ENCODE measurements around the gene KRT36.

Gene KRT36

DNA sequence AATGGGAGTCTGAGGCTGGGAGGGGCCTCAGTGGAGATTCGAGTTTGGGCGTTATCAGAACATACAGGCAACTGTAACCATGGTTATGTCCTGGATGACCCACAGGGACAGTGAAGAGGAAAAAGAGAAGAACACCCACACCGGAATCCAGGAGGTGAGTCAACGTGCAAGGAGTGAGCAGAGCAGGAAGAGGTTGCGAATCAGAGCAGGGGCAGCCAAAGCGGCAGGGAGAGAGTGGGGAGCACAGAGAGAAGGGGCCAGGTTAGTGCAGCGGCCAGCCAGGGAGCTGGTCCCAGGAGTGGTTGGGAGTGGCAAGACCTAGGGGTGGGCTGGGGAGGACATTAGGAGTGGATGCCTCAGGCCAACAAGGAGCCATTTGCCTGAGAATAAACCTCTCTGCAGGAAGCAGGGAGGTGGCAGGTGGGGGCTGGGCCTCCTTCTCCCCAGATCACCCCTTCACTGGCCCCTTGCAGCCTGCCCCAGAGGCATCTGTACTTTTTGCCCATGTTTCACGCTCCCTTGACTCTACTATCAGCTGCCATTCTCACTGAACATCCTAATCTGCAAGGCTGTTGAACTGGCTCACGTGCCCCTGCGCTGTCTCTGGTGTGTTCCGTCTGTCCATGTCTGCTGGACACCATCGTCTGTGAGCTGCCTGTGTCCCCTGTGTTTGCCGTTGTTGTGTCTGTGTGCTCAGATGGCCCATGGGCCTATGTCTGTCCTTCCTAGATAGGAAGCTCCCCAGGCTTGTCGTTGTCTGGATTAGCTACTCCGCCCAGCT is 10.6 kb upstream of the KRT36 start:
- DNase-seq: no peak

DNA sequence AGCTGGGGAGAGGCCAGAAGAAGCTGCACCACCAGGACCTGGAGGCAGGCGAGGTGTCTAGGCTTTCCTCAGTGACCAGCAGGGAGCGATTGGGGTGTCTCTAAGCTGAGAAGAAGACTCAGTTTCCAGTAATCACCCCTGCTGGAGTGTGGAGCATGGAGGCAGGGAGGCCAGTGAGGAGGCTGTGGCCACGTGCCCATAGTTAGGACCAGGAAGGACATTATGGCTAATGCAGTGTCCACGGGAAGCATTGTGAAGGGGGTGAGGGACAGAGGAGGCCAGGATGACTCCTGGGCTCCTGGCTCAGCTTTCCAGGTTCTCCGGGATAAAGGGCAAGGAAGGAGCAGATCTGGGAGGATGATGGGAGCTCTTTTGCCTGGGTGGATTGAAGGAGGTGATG is 10.0 kb upstream of the KRT36 start:
- no peak for DNase-seq

DNA sequence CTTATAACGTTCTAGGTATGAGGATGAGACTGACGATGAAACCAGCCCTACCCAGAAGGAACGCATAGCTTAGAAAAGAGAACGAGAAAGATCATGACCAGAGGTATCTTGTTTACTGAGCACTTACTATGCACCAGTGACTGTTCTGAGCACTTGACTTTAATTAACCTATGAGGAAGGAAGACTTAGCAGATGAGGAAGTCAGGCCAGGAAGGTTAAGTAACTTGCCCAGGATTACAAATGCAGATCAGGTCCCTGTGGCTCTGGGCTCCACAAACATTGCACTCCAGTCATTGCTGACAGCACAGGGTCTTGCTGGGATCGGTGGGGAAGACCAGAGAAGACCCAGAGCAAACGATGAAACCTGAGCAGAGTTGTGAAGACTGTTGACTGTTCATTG is 8.6 kb upstream of the KRT36 start:
- DNase-seq: peak; percentile 14

DNA sequence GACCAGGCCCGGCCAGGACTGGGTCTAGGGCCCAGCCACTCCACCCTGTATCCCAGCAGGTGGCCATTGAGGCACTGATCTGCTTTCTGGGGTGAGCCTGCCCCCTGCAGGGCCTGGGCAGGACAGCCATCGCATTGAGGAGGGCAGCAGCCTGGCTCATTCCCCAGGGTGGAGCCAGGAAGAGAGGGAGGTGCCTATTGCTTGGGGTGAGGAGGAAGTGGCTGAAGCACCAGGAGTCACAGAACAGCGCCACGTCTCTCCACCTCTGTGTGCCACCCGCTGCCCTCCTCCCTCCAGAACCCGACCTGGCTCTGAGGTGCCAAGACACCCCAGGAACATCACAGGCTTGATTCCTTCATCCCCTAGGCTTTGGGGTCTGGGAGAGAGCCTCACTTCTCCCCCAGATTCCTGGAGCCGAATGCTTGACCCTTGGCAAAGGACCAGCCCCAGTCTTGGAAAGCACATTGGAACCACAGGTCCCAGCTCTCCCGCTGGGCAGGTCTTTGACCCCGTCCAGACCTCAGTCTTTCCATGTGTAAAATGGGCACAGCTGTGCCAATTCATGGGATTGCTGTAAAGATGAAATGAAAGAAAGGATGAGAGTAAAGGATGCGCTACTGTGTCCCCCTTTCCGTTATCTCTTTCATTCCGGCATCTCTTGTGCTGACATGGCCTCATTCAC is 7.2 kb upstream of the KRT36 start:
- DNase-seq: peak; percentile 77

DNA sequence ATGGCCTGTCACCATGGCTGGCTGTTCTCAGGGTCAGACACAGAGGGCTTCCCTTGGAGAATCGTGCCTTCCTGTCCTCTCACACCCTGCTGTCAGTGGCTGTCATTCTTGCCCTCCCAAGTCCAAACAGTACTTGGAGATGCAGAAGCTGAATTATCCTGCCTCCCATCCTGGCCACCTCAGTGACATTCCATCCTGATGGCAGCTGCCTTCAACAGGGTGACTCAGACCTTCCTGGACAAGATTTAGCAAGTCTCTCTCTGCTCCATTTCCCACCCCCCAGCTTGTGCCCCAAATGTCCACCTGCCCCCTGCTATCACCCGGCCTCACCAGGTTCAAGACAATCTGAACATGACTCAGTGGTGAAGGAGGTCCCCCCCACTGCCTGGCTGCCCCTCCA is 4.8 kb upstream of the KRT36 start:
- DNase-seq: no peak

DNA sequence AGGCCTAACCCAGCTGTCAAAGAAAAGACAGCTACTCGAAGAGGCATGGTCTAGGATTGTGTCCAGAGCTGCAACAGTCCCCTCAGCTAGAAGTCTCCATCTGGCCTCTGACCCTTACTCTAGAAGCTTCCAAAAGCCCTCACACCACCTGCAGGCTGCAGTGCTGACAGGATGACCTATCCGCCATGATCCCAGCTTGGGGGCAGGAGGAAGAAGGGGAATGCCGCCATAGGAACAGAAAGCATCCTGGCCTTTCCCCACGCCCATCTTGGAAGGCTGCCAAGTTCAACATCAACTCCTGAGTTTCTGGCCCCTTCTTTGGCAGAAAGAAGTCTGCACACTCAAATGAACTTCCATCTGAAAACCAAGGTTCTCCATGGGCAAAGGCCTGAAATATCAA is 3.1 kb upstream of the KRT36 start:
- DNase-seq: no peak

DNA sequence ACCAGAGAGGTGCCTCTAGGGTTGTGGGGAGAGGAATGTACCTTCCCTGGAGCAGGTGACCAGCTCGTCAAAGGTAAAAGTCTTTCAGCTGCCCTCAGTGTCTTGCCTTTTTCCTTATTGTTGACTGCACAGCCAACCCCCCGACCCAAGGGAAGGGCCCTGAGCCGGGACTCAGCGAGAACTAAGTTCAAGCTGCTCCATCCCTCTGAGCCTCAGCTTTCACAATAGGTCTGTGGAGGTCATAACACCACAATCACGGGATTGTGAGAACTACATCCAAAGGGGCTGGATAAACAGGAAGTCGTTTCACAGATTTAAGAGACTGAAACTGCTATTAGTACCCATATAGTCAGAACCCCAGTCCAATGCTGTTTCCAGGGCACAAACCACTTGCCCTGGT is 2.6 kb upstream of the KRT36 start:
- no peak for DNase-seq

DNA sequence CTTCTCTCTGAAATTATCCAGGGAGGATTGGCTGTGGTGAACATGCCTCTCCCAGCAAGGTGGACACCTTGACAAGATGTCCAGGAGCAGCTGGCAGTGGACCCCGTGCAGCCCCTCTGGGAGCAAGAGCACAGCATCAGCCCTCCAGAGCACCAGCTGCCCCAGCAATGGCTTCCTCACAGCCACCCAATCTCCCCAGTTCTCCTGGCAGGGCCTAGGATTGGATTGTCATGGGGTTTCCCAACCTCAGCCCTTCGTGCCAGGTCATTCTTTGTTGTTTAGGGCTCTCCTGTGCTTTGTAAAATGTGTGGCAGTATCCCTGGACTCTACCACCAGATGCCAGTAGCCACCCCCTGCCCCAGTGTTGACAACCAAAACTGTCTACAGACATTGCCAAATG is 1.8 kb upstream of the KRT36 start:
- DNase-seq: no peak

DNA sequence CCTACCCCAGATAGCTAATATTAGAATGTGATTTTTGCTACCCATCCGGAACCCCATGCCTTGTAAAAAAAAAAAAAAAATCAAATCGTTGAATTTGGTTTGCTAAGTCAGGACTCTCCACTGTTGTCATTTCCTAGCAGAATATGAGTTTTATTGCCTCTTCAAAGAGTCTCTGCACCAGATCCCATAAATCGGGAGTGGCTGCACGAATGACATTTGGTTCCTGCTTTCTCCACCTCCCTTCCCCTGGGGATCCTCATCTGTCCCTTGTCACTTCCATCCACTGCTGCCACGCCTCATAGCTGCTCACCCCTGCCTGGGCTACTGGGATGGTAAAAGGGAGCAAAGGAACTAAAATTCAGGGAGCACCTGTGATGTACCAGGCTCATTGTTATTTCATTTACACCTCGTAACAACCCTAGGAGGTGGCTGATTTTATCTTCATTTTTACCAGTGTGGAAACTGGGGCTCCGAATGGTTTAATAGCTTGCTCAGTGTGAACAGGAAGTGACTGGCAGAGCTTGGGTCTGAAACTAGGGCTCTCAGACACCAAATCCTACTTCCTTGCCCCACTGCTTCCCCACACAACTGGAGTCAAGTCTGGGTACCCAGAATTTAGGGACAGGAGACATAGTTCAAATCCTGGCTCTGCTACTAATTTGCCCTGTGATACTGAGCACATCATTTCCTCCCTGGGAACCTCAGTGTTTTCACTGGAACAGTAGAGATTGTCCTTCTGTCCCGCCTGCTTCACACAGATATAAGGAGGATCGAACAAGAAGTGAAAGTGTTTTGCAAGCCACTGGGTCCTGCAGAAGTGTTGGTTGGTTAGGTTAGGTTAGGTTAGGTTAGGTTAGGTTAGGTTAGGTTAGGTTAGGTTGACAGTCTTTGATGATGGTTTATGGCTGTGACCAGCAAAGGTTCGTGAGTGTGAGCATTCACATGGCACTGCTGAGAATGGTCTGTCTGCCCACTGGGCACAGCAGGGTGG is 585 bp upstream of the KRT36 start:
- no peak for DNase-seq

DNA sequence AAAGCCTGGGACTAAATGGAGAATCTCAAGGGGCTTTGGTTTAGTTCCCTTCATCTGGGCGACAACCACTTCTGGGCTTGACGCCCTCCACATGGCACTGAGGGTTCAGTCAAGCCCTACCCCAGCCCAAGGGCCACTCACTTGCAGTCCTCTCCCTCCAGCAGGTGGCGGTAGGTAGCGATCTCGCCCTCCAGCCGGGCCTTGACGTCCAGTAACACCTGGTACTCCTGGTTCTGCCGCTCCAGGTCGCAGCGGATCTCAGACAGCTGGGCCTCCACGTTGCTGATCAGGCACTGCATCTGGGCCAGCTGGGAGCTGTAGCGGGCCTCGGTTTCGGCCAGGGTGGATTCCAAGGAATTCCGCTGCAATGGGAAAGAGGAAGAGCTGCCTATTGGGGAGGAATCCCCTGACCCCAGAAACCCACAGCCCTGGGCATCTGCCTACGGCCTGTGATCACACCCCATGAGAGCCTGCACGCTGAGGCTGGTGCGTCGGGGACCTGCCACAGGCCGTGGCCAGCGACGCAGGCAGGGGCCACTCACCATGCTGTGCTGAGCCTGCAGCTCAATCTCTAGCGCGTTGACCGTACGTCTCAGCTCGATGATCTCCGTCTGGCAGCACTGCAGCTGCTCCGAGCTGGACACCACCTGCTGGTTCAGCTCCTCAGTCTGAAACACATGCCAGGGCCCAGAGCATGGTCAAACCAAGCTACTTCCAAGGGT is 2.7 kb downstream of the KRT36 start:
- DNase-seq: no peak

DNA sequence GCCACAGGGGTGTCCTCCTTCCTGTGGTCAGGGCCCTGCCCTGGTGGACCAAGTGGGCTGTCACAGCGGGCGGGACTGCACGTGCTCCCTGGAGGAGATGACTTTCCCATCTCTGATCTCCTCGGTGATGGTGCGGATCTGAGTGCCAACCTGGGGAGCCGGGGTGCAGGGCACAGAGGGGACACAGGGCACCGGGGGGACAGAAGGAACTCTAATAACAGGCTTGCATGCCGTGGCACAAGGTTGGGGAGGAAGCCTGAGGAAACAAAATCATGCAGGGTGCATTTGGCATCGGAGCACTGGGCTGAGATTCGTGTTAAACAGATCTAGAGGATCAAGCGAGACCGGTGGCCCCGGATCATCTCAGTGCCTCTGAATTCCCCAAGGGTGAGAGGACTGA is 3.4 kb downstream of the KRT36 start:
- no peak for DNase-seq

DNA sequence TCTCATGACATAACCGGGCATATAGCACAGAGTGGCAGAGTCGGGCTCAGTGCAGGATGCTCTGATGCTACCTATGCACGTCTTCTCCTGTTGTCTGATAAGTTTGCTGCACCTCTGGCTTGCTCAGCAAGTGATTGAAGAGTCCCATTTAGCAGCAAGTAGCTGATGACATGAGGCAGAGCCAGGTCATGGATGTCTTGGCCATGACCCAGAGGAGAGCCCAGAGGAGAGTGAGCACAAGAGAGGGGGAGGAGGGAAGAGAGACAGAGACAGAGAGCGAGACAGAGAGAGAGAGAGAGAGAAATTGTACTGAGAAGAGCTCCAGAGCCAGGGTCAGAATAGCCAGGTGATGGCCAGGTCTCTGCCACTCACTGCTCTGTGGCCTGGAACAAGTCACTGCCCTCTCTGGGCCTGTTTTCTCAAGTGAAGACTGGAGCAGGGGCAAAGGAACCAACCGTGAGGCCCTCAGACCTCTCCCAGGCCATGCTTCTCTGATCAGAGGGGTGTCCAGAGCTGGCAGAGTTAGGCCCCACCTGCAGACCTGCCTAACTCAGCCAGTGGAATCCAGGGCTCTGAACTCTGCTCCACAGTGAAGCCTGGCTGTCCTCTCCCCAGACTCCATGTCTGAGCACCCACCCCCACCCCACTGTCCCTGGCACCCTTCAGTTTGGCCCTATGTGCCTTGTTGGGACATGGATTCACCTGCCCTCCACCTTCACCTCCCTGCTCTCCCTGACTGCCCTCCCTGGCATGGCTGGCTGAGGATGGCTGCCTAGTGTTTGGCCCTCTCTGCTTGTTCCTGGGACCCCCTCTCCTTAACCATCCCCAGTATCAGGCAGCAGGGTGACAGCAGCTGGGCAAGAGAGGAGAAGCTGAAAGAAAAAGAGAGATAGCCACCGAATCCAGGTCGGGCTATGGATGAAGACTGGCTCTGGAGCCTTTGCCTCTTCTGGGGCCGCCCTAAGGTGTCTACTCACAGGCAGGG is 4.5 kb downstream of the KRT36 start:
- DNase-seq: no peak

DNA sequence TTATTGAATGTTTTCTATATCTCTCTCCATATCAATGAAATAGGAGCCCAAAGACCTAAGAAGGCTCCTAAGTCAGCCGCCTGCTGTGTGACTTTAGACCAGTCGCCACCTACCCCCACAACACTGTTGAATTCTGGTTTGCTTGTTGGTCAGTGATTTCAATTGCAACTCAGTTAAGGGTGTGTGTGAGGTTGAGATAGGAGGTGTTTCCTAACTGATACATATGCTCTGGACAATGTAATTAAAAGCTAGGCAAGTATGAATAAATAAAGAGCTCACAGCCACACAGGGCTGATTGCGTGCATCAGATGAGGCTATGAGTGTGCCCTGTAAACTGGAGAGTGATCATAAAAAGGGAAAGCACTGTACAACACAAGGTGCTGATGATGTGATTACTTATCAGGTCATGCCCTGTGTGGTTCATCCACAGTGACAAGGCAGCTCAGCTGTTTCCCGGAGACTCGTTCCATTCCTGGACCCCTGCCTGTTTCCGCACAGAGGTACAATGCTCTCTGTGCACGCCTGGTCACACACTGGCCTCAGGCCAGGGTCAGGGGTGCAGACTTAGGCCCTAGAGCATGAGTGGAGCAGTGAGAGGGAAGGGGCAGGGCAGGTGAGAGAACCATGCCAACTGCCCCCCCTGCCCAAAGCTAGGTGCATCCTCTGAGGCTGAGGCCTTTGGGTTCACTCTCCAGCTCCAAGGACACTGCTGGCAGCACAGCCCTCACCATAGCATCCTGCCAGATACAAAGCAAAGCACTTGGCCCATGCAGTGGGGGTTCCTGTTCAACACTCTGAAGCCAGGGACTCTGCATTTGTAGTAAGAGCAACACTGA is 5.5 kb downstream of the KRT36 start:
- no peak for DNase-seq

DNA sequence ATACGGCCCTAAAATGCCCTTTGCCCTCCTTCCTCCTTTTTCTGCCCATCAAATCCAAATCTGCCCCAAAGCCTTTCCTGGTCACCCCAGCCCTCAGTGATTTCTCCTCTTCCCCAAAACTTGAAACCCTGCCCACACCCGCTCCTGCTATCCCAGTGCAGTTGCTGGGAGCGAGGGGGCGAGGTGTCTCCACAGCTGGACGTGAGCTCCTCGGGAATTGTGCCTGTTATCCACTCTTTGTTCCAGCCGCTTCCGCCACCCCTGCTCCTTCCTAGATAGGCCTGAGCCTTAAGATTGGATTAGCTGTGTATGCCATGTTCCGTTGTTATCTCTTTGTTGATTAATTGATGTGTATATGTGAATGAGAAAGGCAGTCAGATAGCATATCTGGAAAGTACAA is 6.2 kb downstream of the KRT36 start:
- DNase-seq: no peak

DNA sequence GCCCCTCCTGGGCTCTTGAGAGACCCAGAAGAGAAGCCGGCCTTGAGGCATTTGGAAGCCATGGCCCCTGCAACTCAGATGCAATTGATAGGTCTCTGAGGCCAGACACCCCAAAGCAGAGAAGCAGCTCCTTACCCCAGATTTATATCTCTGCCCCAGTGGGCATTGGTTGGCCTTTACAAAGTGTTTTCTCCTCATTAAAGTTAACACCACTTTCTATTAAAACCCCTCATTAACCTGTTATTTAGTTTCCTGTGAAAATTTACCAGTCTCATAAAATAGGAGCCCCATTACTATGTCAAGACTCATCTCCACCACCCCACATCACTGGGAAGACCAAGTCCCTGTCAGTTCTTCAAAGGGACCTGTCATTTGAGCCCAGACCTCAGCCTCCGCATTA is 8.7 kb downstream of the KRT36 start, which contains the start of gene KRT35:
Gene KRT35, minus strand, starts transcription at position 116 of the 400 bp plus-strand sequence. Its CDS starts 54 bp downstream, at position 62.
- DNase-seq: no peak

DNA sequence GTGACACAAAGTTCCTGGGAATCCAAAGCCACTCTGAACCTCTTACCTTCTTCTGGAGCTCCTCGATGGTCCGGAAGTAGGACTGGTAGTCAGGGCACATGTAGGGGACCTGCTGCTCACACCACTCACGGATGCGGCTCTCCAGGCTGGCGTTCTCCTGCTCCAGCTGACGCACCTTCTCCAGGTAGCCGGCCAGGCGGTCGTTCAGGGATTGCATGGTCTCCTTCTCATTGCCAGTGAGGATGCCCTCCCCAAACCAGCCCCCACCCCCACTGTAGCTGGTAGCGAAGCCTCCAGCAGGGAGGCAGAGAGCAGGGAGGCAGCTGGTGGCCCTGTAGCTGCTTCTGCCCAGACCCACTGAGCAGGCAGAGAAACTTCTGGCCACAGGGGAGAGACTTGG is 9.1 kb downstream of the KRT36 start:
- no peak for DNase-seq

DNA sequence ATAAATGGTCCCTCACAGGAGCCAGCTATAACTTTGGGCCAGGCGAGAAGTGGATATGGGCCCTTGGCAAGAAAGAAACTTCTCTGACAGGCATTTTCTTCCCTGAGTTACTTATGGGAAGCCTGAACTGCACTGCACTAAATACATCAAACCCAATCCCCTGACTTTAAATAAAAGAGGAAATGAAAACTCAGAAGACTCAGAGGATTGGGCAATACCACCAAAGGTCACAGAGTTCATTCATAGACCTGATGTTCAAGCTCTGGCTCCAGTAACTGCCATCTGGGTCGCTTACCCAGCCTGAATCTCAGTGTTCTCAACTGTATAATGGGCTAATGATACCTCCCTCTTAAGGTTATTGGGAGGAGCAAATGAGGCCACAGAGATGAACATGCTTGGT is 9.6 kb downstream of the KRT36 start:
- no peak for DNase-seq

DNA sequence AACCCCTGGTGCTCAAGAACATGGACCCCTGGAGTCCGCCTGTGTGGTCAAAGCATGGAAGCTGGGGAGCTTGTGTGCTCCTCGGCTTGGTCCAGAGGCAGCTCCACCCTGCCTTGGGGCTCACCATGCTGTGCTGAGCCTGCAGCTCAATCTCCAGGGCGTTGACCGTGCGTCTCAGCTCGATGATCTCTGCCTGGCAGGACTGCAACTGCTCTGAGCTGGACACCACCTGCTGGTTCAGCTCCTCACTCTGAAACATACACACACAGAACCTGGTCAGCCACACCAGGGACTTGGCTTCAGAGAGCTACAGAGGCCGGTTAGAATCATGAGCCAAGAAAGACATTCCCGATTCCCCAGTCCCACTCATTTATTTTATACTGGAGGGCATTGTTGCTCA is 11.5 kb downstream of the KRT36 start:
- no peak for DNase-seq

DNA sequence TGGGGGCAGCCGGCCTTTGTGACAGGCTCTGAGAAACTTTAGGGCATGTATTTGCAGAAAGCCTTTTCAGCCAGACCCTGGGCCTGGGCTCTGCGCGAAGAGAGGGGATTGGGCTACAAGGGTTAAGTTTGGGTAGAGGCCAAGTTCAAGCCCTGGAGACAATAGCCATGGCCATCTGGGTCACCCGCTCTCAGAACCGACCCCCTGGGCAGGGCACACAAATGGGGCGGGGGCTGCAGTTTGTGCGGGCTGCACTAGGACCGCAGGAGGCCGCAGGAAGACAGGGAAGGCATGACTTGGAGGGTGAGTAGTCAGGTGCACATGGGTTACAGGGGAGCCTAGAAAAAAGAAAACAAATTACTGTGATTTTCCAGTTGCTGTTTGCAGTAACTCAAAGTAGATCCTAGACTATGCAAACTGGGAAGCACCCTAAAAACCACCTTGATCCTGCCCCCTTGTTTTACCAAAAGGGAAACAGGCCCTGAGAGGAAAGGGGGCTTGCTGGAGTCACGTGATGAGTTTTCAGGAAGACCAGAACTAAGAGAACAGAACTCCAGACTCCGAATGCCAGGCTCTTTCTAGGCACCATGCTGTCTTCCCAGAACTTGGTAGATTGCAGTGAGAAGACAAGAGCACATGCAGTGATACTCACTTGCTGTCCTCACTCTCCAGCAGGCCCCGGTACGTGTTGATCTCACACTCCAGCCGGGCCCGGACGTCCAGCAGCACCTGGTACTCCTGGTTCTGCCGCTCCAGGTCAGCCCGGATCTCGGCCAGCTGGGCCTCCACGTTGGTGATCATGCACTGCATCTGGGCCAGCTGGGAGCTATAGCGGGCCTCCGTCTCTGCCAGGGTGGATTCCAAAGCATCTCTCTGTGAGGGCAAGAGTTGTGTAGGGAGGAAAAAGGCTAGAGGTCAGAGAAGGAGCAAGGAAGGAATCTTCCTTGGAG is 12.6 kb downstream of the KRT36 start:
- DNase-seq: no peak

All from GDM1 (cell line).